Renal cortical epithelial cell (primary cell): Measurements from ENCODE around the gene PSMA7. TPM values are rescaled to one million over a fixed set of nuclear protein-coding genes. Genes with fewer than 3 reads are reported as not detected.
"Not testable (repeated sequence)": the region's sequence is repeated elsewhere in the genome, so short reads cannot be mapped to it uniquely, and the experiment has no call there.

Source experiments
- DNase-seq: peaks from one replicate; pipeline ENCODE4 v3.0.0-alpha.2; 2011; ENCODE audit warnings: low read depth
- total RNA-seq: library from RNA; depleted of rRNA; stranded (reverse); fragments of >200 nt; gene quantifications from 2 replicates; pipeline ENCODE4 v1.2.3, GENCODE V29; 2014

Gene PSMA7
- total RNA-seq, 1 donor from 2014 or later: 356 TPM

DNA sequence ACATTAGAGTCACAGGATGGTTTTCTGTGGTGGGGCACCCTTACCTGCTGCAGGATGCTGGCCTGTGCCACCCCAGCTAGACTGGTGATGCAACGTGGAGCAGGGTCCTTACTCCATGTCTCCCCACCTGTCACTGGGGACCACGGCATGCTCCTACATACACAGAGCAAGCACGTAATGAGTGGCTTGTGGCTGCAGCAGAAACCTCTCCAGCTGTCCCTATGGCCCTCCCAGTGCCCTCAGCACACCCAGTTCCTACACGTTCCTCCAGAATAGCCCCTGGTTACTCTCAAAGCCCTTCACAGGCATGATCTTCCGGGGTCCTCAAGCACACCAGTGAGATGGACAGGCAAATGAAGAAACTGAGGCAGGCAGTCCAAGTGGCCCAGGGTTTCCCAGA lies 24.1 kb downstream of the PSMA7 start:
- no peak for DNase-seq

DNA sequence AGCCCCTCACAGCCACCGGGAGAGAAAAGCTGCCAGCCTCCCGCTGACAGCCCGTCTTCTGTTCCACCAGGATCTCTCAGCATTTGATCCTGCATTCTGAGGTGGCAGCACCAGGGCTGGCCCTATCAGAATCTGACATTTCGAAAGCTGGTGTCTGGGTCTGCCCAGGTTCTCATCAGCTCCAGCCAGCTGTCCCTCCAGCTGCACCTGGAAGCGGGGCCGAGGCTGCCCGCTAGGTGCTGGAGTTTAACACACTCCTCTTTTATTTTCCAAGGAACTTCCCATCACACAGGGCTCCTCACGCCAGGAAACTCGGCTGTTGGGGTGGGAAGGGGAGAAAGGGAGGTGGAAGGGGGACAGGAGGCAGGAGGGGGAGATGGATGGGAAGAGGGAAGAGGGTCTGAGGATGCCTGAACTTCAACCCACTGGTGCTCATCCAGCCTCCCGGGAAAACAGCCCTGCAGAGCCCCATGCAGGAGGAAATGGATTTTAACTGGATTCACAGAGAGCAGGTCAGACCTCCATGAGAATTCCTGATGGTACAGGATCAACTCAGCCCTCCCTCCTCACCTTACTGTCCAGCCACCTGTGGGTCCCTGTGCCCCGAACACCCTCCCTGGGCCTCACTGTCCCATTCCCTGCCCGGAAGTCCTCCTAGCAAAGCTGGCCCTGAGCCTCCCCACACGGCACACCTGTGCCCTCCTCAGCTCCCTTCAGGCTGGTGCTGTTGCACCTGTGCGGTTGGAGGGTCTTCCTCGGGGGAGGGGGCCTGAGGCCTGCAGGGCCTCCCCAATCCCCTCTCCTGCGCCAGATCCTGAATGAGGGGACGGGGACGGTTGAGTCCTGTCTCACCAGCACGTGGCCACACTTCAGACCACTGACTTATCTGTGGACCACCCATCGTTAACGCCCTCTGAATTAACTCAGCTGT lies 24.8 kb downstream of the PSMA7 start:
- no peak for DNase-seq

DNA sequence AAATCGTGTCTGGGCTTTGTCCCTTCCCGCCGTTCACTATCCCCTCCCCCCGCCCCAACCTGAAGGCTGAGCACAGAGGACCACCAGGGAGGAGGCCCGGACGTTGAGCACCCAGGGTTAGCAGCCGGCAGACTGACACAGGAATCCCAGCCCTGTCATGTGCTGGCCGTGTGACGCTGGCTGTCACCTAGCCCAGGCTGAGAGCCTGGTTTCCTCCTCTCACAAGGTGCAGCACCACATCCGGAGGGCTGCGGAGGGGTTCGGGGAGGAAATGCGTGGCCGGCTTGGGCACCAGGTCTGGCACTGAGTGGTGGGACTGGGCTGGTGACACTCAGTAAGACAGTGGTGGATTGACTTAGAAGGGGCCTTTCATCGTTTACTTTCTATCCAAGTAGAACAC lies 25.5 kb downstream of the PSMA7 start:
- DNase-seq: no peak

DNA sequence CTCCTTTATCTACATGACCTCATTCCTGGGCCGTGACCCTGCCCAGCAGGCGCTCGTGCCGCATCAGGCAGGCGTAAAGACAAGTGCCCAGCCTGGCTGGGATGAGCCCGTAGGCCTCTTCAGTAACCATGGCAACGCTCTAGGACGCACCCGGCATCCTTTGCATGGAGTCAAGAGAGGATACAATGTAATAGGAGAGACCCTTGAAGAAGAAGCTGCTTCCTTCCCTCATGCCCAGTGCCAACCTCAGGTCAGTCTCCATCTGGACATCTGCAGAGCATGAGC lies 25.9 kb downstream of the PSMA7 start:
- DNase-seq: no peak

DNA sequence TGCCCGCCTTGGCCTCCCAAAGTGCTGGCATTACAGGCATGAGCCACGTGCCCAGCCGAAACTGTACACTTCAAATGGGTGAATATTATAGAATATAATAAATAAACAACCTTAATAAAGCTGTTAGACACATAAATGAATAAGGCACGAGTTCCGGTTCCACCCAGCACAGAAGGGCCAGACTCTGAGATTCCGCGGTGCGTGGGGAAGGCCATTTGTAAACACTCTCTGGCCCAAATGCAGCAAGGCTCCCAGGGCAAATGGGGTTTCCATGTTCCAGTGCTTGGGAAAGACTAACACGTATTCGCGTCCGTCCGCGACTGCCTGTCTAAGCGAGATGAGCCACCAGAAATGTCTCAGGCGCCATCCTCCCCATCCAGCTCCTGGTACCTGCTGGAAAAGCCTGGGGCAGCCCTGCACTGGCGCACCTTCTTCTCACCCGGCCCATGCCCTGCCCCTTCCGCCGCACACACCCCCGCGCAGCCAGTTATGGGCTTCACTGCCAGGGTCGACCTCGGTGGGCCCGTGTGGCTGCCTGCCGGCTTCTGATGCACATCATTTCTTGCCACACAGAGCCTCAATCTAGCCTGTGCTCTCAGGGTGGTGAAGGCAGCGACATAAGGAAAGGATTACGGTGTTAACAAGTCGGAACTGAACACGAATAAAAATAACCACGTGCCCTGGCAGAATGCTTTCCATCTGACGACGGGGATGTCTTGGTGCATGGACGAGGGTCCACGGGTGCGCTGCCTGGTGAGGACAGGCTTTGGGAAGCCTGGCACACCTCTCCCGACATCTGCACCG lies 26.4 kb downstream of the PSMA7 start:
- DNase-seq: no peak

DNA sequence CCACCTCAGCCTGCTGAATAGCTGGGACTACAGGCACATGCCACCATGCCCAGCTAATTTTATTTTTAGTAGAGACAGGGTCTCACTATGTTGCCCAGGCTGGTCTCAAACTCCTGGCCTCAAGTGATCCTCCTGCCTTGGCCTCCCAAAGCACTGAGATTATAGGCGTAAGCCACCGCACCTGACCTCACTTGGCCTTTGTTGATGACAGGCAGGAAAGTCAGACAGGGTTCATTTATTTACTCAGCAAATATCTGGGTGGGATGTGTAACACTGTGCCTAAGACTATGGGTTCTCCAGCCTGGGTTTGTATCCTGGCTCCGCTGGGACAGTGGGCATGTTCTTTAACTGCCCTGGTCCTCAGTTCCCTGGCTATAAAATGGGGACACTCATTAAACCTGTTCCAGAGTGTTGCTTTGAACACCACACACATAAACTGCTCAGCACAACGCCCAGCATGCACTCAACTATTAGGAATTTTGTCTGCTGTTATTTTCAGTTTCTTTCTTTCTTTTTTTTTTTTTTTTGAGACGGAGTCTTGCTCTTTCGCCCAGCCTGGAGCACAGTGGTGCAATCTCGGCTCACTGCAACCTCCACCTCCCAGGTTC lies 27.3 kb downstream of the PSMA7 start:
- not testable (repeated sequence) for DNase-seq

DNA sequence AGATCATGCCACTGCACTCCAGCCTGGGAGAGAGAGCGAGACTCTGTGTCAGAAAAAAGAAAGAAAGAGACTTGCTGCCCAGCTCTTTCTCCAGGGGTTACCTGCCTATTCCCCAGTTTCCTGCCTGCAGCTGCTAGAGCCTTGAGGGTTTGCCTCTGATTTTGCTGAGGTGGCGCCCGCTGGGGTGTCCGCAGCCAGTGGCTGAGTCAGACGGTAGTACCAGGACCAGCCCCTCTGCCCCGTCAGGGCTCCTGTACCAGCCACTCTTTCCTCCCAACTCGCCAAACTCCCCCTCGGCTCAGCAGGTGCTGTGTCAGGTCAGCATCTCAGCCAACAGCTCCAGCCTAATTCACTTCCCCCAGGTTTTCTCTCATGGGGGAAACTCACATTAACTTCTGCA lies 28.3 kb downstream of the PSMA7 start:
- no peak for DNase-seq

DNA sequence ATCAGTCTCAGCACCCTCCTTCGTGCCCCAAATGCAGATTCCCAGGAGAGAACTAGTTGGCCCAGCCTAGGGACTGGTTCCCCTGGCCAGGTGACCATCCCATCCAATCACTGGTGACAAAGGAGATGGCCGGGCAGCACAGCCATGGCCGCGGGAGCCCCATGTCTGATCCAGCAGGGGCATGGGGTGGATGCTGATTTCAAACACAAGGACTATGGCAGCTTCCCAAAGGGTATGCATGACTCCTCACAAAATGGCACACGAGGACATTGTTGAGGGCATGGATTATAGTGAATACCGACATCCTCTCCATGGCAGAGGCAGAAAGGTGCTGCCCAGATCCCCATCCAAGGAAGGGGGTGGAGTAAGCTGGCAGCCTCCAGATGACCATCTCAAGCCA lies 30.8 kb downstream of the PSMA7 start:
- DNase-seq: no peak

DNA sequence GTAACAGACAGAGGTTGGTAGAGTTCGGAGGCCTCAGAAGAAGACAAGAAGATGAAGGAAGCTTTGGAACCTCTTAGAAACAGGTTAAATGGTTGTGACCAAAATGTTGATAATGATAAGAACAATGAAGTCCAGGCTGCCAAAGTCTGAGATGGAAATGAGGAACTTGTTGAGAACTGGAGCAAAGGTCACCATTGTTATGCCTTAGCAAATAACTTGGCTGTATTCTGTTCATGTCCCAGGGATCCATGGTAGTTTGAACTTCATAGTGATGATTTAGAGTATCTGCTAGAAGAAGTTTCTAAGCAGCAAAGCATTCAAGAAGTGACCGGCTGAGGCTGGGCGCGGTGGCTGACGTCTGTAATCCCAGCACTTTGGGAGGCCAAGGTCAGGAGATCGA lies 32.0 kb downstream of the PSMA7 start:
- no peak for DNase-seq

DNA sequence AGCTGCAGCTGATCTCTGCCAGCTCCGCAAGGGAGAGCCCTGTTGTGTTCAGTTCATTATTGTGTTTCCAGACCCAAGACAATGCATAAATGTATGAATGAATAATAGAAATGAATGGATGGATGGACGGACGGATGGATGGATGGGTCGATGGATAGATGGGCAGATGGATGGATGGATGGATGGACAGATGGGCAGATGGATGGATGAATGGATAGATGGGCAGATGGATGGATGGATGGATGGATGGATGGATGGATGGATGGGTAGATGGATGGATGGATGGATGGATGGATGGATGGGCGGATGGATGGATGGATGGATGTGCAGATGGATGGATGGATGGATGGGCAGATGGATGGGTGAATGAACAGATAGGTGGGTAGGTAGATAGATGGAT lies 37.6 kb downstream of the PSMA7 start:
- DNase-seq: no peak

DNA sequence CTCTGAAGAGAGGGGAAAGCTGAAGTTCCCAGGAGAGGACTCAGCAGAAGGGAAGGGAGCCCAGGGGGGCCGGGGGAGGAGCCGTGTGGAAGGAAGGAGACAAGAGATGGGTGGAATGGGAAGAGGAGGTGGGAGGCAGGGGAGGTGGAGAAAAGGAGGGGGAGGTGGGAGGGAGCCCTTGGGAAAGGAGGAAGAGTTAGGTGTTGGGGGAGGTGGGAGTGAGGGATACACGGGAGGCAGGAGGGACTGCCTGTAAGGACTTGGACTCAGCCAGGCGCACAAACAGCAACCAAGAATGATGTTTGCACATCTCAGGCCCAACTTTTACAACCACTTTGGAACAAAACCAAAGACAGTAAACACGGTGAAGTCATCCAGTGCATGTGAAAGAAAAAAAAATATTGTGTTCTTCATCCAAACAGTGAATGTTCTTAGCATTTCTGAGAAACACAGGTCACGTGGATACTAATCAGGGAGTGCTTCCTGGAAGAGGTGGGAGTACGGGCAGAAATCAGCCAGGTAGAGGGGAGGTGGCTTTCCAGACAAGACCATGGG lies 38.3 kb downstream of the PSMA7 start:
- no peak for DNase-seq

DNA sequence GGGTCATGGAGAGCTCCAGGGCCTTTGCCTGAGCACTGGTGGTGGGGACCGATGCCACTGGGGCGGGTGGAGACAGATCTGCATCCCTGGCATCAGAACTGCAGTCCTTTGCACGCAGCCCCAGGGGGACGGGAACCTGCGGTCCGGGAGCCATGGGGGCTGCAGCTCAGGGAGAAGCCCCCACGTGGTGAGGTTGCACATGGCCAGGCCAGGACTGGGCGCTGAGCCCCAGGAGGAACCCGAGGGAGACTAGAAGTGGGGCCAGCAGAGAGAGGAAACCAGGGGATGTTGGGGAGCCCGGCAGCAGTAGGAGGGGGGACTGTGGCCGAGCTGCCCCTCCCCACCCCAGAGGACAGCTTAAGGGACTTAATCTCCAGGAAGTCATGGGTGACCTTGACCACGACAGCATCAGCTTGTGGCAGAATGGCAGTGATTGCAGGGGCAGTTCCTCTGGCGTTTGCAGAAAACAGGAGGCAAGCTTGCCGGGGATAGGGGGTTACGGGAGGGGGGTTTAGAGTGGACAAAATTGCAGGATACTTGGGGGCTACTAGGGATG lies 38.9 kb downstream of the PSMA7 start:
- no peak for DNase-seq

DNA sequence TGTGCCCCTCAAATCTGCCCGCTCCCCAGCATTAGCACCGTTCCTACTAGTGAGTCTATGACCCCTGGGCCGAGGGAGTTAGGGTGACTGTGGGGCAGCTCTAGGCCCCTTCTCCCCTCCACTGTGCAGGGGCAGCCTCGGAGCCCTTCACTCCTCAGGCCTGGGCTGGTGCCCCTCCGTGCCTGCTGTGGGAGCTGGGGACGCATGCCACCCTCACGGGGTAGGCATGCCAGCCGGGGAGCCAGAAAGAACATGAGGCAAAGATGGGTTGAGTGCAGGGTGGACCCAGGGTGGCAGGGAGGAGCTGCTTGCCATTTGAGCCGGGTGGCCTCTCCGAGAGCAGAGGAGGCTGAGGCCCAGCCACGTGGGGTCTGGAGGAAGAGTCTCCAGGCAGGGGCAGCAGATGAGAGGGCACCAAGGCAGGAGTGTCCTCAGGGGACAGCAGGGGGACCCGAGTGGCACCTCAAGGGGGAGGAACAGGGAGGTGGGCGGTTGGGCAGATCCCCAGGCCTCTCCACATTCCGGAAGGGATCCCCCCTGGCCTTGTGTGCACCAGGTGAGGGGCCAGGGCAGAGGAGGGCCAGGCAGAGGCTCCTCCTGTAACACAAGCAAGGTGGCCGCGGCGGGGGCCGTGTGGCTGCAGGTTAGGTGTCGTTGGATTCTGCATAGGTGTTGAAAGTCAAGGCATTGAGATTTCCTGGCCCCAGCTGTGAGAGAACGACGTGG lies 39.5 kb downstream of the PSMA7 start:
- DNase-seq: no peak

DNA sequence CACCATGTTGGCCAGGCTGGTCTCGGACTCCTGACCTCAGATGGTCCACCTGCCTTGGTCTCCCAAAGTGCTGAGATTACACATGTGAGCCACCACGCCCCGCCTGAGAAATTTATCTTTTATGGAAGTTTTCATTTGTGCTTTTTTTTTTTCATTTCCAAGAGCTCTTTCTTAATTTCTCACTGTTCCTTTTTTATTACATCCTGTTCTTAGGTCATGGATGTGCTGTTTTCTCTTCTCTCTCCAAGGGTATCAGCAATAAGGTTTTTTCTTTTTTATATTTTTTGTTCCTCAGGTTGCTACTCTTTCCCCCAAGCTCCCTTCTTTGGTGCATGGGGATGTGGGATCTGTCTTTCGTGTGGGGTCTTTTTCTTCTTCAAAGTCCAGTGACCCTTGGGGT lies 42.1 kb downstream of the PSMA7 start:
- DNase-seq: no peak

DNA sequence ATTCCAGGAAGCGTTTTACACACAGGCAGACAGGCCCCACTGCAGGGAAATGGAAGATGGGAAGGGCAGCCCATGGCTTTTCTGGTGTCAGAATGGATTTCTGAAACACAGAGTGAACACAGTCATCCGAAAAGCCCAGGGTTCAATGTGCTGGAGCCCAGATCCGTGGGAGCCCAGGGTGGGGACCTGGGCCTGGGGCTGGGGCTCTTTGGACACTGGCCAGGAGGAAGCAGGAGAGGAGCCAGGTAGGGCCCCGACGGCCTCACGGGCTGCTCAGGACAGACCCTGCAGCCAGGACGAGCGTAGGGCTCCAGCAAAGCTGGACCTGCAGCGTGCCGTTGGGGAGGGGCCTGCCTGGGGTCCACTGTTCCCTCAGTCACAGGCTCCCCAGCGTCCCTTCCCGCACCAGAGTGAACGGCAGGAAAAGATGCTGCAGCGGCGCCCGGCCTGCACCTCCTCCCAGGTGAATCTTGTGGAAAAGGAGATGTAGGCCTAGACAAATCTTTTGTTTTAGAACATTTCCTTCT lies 45.2 kb downstream of the PSMA7 start:
- DNase-seq: no peak

DNA sequence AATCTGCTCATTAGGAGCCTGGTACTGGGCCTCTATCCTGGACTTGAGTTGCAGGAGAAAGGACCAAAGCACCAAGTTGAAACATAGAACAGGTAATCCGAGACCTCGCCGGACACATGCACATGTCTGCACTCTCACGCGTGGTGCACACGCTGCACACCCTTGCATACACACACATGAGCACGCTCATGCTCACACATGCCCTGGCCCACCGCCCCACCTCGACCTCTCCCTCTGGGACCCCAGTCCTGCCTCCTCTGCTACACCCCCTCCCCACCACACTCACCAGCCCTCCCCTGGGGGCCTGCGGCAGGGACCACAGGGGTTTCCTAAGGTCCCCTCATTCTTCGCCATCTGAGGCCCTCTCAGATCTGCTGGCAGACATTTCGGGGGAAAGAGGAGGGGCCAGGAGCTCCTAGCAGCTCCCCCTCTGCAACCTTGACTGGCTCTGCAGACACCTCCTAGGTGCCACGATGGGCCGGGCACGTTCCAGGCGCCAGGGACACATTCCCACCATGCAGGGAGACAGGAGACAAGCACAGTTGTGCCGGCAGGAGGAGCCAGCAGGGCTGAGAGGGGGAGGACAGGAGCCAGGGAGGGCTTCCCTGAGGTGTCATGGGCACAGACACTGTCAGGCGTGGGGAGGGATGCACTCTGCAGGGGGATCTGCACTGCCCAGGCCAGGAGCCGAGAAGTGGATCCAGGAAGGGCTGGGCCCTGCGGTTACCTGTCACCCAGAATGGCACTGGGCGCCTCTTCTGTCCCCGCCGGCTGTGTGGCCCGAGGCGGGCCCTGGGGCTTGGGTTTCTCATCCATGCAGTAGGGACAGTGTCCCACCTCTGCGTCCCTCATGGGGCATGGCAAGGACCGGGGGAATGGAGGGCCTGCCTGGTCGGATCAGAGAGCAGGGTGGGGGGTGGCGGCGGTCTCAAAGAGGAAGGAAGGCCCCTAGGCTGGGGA lies 46.5 kb downstream of the PSMA7 start:
- DNase-seq: no peak

DNA sequence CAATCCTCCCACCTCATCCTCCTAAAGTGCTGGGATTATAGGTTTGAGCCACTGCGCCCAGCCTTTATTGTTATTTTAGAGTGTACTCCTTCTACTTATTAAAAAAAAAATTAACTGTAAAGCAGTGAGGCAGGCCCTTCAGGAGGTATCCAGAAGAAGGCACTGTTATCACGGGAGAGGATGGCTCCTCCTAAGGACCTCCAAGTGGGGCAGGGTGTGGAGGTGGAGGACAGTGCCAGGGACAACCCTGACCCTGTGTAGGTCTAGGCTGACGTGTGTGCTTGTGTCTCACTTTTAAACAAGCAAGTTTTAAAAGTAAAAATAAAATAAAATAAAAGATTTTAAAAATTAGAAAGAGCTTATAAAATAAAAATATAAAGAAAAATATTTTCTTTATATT lies 53.8 kb downstream of the PSMA7 start:
- no peak for DNase-seq

DNA sequence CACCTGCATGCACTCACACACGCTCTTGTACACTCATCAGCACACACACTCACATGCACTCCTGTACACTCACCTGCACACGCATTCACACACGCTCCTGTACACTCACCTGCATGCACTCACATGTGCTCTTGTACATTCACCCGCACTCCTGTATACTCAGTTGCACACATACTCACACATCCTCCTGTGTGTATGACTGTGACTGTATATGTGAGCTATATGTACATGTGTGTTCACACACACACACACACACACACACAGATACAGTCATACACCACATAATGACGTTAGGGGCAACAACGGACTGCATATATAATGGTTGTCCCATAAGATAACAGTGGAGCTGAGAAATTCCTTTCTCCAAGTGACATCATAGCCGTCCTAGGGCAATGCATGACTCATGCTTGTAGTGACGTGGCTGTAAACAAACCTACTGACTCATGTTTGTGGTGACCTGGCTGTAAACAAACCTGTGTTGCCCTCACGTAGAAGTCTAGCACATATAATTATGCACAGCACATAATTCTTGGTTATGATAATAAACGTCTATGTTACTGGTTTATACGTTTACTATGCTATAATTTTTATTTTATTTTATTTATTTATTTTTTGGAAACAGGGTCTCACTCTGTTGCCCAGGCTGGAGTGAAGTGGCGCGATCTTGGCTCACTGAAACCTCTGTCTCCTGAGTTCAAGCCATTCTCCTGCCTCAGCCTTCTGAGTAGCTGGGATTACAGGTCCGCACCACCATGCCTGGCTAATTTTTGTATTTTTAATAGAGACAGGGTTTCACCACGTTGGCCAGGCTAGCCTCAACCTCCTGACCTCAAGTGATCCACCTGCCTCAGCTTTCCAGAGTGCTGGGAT lies 54.7 kb downstream of the PSMA7 start:
- peak; percentile 84 for DNase-seq

DNA sequence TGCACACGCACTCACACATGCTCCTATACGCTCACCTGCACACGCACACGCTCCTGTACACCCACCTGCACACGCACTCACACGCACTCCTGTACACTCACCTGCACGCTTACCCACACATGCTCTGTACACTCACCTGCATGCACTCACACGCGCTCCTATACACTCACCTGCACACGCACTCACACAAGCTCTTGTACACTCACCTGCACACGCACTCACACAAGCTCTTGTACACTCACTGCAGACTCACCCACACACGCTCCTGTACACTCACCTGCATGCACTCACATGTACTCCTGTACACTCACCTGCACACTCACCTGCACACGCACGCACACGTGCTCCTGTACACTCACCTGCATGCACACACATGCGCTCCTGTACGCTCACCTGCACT lies 55.6 kb downstream of the PSMA7 start:
- DNase-seq: no peak
